Measurements from ENCODE around the gene DHODH. TPM values are rescaled to one million over a fixed set of nuclear protein-coding genes. Genes with fewer than 3 reads are reported as not detected.
"Not testable (repeated sequence)": the region's sequence is repeated elsewhere in the genome, so short reads cannot be mapped to it uniquely, and the experiment has no call there.

DHODH gene
- total RNA-seq, 1 experiment from 2014 or later = 23.0 TPM

- no peaks in the 10 kb centered on the region for H3K27me3 ChIP-seq (replicated peaks; ENCODE audit: control insufficient read depth, insufficient read depth, low read length)
- no peak overlapping the region for H3K4me3 ChIP-seq (ENCODE audit: low read depth, low read length)
- no peak overlapping the region for H3K4me3 Mint-ChIP-seq (ENCODE audit: unreplicated experiment)
- no peak overlapping the region for H3K27ac Mint-ChIP-seq (ENCODE audit: unreplicated experiment)
- BruUV-seq (replicated peaks) = no TSS peak
- H3K9me3 Mint-ChIP-seq (ENCODE audit: unreplicated experiment) = no peaks in the 10 kb centered on the region
- DNase-seq = no peak
- H3K27me3 Mint-ChIP-seq (ENCODE audit: insufficient read depth, unreplicated experiment) = peaks cover 5% of the 10 kb centered on the region
- ChIA-PET CTCF (no interaction called here), POLR2A (no interaction called here)
- no peaks in the 10 kb centered on the region for H3K36me3 ChIP-seq (ENCODE audit: control insufficient read depth, insufficient read depth, low read length)
- TF ChIP-seq CTCF (IDR thresholded peaks at IDR 0.05; ENCODE audit: insufficient read depth in 1 of 2, low read depth in 1 of 2, low read length in 1 of 2, severe bottlenecking in 1 of 2, unreplicated experiment in 1 of 2) = no peak
- no peaks in the 10 kb centered on the region for H3K36me3 Mint-ChIP-seq (ENCODE audit: insufficient read depth, unreplicated experiment)
- H3K4me1 ChIP-seq = no peaks in the 10 kb centered on the region
- intact Hi-C loops (cut with micrococcal nuclease; ENCODE audit: unreplicated experiment) = no loop called here
- H3K9me3 ChIP-seq = no peaks in the 10 kb centered on the region
- H3K4me1 Mint-ChIP-seq (ENCODE audit: low read depth, unreplicated experiment) = no peaks in the 10 kb centered on the region
Measured at GRCh38 chr16:71986131-71986530, 22.4 kb upstream of the DHODH start.

GRCh38 chr16:71995038-71995437, 13.5 kb upstream of the DHODH start:
- no peak overlapping the region for H3K27ac Mint-ChIP-seq (ENCODE audit: unreplicated experiment)
- no peaks in the 10 kb centered on the region for H3K36me3 Mint-ChIP-seq (ENCODE audit: insufficient read depth, unreplicated experiment)
- no TSS peak for BruUV-seq (replicated peaks)
- no peak for TF ChIP-seq CTCF (IDR thresholded peaks at IDR 0.05; ENCODE audit: insufficient read depth in 1 of 2, low read depth in 1 of 2, low read length in 1 of 2, severe bottlenecking in 1 of 2, unreplicated experiment in 1 of 2)
- no peaks in the 10 kb centered on the region for H3K4me1 Mint-ChIP-seq (ENCODE audit: low read depth, unreplicated experiment)
- no peak overlapping the region for H3K4me3 Mint-ChIP-seq (ENCODE audit: unreplicated experiment)
- Histone ChIP-seq H3K36me3 (ENCODE audit: control insufficient read depth, insufficient read depth, low read length) (no peaks in the 10 kb centered on the region), H3K4me3 (ENCODE audit: low read depth, low read length) (no peak overlapping the region), H3K27me3 (replicated peaks; ENCODE audit: control insufficient read depth, insufficient read depth, low read length) (no peaks in the 10 kb centered on the region), H3K4me1 (no peaks in the 10 kb centered on the region), H3K9me3 (no peaks in the 10 kb centered on the region)
- intact Hi-C loops (cut with micrococcal nuclease; ENCODE audit: unreplicated experiment) = no loop called here
- peaks cover 11% of the 10 kb centered on the region for H3K27me3 Mint-ChIP-seq (ENCODE audit: insufficient read depth, unreplicated experiment)
- H3K9me3 Mint-ChIP-seq (ENCODE audit: unreplicated experiment) = no peaks in the 10 kb centered on the region
- no peak for DNase-seq
- CTCF ChIA-PET = no interaction called here
- POLR2A ChIA-PET = no interaction called here

- H3K27ac Mint-ChIP-seq (ENCODE audit: unreplicated experiment); H3K4me3 Mint-ChIP-seq (ENCODE audit: unreplicated experiment); POLR2A ChIA-PET; H3K4me3 ChIP-seq (ENCODE audit: low read depth, low read length); H3K4me1 Mint-ChIP-seq (ENCODE audit: low read depth, unreplicated experiment); H3K27me3 Mint-ChIP-seq (ENCODE audit: insufficient read depth, unreplicated experiment); BruUV-seq (replicated peaks); DNase-seq; H3K27me3 ChIP-seq (replicated peaks; ENCODE audit: control insufficient read depth, insufficient read depth, low read length); H3K4me1 ChIP-seq; H3K36me3 ChIP-seq (ENCODE audit: control insufficient read depth, insufficient read depth, low read length); H3K36me3 Mint-ChIP-seq (ENCODE audit: insufficient read depth, unreplicated experiment); H3K9me3 Mint-ChIP-seq (ENCODE audit: unreplicated experiment); H3K9me3 ChIP-seq; CTCF ChIA-PET; intact Hi-C loops (cut with micrococcal nuclease; ENCODE audit: unreplicated experiment): not testable (repeated sequence)
Measured at GRCh38 chr16:71997578-71997977, 11.0 kb upstream of the DHODH start.

All from Caco-2 (cell line).